Right forelimb (tissue), 1 donor: Measurements from ENCODE around the gene GTF2A1.
"Not testable (repeated sequence)": the region's sequence is repeated elsewhere in the genome, so short reads cannot be mapped to it uniquely, and the experiment has no call there.

Experiments used
- DNase-seq: peaks from one replicate; pipeline ENCODE4 v3.0.0-alpha.2; 2018

The GTF2A1 gene

GRCh38 chr14:81220830-81221578 is at the start of gene GTF2A1:
Gene GTF2A1 (minus strand): TSS chr14:81220959. CDS start chr14:81220518, 441 bp downstream.
- peak; percentile 99 for DNase-seq

GRCh38 chr14:81269979-81270375 is 49.2 kb upstream of the GTF2A1 start:
- no peak for DNase-seq

GRCh38 chr14:81269100-81269978 is 48.6 kb upstream of the GTF2A1 start:
- DNase-seq: no peak

DNA sequence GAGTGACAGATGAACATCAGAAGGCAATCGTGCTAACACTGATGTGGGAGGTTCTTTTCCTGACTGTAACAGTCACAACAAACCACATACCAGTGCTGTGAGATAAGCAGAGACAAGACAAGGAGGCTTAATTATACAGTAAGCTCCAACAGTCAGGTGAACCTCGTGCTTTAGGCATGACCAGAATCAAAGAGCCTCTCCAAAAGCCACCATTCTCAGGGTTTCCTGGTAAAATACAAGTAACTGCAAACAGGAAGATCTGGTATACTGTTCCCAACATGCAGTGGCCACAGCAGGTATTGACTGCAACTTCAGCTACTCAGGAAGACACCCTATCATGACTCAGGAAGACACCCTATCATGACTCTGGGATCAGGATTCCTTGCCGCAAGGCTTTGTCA is 47.3 kb upstream of the GTF2A1 start:
- DNase-seq: no peak

DNA sequence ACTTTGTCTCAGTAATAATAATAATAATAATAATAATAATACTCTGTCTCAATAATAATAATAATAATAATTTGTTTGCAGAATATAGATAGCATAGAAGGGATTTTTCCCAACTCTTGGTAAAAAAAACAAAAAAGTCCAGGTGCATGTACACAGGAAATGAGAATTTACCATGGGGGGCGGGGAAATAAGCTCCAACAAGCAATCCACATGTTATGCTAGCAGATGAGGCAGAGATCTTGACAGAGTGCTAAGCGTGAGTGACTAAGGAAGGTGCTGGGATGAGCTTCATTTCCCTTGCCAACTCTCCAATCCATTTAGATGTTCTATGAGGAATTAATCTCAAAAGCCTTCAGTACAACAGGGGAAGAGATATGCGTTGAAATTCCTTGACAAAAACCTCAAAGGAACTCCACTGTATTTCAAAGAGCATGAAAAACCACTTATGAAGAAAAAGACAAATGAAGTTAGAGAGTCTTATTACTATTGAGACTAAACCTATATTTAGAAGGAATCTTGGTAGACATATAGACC is 44.9 kb upstream of the GTF2A1 start:
- no peak for DNase-seq

GRCh38 chr14:81264671-81265070 is 43.9 kb upstream of the GTF2A1 start:
- no peak for DNase-seq

DNA sequence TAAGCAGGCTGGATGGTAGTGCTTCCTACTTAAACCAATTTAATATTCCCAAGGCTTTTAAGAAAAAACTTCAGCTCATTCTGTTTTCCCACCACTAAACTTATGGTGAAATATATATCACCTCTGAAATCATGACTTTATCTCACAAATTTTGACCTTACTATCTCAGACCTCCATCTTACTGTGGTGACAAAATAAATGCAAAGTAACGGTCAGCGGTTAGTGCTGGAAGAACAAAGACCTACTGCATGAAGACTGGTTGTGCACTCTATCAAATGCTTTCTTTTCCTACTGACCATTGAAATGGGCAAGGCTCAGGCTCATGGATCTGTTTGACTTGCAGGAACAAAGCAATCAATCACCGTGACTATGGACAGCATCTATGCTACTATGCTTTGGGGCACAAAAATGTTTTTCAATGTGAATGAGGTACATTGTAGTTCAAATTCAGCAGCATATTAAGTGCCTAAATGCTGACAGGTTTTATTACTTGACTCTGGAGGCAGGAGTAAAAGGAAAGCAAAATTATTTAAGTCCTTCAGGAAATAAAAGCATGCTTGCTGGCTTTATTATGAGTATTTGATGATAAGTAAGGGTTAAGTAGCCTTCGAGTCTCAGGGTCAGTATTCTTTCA is 43.1 kb upstream of the GTF2A1 start:
- no peak for DNase-seq

DNA sequence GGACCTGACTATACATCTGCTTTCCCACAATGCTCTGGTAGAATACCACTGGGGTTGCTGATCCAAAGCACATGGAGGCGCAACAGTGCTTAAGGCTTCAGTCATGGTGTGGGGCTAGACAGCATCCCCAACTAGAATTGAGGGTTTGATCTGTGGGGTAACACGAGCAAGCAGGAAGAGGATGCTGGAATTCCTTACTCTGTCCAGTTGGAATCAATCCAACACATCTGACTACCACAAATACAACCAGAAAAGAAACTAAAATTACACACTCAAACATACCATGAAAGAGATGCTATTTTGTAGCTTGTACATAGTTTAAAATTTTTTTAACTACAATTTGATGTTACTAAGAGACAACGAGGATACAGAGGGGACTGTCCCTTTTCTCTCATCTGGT is 40.4 kb upstream of the GTF2A1 start:
- no peak for DNase-seq

GRCh38 chr14:81260732-81261131 is 40.0 kb upstream of the GTF2A1 start:
- no peak for DNase-seq

DNA sequence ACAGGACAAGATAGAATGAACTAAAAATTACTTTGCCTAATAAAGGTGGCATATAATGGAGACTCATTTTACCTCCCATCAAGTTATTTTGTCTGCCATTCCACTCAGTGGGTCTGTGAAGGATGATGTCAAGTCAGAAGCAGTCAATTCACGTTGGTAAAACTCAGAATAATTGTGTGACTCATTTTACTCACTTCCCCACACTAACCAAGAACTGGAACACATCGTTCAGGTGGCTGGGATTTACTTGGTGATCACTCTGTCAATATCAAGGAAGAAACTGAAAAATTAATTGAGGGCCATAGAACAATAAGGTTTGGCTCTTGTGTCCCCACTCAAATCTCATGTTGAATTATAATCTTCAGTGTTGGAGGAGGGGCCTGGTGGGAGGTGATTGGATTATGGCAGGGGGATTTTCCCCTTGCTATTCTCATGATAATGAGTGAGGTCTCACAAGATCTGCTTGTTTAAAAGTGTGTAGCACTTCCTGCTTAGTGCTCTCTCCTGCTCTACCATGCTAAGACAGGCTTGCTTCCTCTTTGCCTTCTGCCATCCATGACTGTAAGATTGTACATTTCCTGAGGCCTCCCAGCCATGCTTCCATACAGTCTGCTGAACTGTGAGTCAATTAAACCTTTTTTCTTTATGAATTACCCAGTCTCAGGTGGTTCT is 35.7 kb upstream of the GTF2A1 start:
- no peak for DNase-seq

DNA sequence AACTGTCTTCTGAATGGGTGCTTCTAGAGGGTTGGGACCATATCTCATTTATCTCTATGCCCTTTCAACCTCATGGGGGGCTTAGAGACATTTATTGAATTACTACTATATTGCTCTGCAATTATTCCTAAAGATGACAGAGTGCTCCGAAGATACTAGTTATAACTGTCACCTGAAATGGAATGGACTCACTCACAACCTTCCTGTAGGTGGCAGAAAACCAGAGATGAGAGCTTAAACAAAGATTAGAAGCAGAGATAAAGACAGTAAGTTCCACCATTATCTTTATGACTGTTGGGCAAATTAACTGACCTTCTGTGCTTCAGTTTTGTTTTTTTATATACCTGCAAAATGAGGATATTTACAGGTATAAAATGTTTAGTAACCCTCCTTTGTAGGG is 31.5 kb upstream of the GTF2A1 start:
- DNase-seq: no peak

DNA sequence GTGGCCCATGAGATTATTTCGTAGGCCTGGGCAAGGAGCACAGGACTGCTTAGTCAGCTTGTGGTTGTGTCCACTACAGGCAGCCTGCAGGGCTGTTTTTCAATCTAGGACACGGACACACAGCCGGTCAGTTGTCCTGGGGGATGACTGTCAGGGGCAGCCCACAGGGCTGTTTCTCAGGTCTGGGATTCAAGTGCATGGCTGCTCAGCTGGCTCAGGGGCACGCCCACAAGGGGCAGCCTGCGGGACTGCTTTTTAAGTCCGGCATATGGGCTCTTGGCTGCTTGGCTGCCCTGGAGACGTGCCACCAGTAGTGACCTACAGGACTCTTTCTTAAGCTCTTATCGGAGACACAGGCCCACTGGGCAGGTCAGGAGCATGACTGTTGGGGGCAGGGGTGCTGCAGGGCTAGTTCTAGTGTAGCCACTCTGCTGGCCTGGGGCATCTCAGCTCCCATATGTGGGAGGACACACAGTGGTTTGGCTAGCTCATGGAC is 26.6 kb upstream of the GTF2A1 start:
- DNase-seq: no peak

DNA sequence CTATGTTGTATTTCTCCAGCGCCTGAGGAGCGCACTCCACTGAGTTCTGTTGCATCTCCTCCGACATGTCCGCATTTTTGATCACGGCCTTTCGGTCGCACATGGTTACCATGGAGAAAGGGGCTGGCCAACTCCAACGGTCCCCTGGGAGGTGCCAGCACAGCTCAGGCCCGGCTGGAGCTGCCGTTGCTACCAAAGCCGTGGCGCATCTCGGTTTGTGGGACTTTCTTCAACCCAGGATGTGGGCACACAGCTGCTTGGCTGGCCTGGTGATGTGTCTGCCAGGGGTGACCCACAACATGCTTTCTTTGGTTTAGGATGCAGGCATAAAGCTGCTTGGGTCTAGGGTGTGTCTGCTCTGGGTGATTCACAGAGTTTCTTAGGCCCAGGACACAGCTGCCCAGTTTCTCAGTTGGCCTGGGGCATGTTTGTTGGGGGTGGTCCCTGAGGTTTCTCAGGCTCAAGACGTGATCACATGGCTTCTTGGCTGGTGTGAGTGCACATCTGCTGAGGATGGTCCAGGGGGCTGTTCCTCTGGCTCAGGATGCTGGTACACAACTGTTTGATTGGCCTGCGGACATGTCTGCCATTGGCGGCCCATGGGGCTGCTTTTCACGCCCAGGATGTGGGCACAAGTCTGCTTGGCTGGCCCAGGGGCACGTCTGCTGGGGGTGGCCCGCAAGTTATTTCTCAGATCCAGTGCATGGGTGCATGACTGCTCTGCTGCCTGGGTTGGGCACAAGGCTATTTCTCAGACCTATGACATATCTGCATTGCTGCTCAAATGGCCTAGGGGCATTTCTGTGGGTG is 25.9 kb upstream of the GTF2A1 start:
- DNase-seq: no peak

DNA sequence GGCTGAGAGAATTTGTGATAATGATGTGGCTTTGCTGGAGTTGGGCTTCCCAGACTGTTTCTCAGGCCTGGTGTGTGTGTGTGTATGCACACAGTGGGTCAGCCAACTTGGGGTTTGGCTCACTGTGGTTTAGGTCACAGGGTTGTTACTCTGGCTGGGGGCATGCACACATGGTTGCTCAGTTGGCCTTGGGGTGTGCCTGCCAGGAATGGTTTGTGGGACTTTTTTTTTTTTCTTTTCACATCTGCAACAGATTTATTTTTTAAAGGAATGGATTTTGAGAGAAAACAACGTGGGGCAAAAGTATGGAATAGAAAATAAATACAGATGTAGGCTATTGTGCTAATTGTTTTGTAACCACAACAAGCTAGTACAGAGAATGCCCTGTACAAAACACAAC is 25.0 kb upstream of the GTF2A1 start:
- no peak for DNase-seq

DNA sequence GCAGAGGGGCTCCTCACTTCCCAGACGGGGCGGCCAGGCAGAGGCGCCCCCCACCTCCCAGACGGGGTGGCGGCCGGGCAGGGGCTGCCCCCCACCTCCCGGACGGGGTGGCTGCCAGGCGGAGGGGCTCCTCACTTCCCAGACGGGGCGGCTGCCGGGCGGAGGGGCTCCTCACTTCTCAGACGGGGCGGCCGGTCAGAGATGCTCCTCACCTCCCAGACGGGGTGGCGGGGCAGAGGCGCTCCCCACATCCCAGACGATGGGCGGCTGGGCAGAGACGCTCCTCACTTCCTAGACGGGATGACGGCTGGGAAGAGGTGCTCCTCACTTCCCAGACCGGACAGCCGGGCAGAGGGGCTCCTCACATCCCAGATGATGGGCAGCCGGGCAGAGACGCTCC is 23.7 kb upstream of the GTF2A1 start:
- DNase-seq: not testable (repeated sequence)

DNA sequence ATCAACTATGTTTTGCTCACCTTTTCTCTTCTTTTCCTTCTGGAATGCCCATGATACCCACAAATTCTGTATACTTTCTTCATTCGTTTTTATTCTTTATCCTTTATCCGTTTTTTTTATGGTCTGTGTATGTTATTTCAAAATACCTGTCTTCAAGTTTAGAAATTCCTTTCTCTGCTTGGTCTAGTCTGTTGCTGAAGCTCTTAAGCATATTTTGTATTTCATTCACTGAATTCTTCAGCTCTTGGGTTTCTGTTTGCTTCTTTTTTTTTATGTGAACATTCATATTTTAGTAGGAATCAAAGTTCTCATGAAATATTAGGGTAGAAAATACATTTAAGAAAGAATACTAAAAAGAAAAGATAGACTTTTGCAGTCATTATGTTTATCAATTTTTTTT is 22.7 kb upstream of the GTF2A1 start:
- no peak for DNase-seq

GRCh38 chr14:81236849-81237248 is 16.1 kb upstream of the GTF2A1 start:
- not testable (repeated sequence) for DNase-seq

GRCh38 chr14:81236138-81236537 is 15.4 kb upstream of the GTF2A1 start:
- no peak for DNase-seq

- DNase-seq: no peak
Observed at GRCh38 chr14:81235096-81235495, 14.3 kb upstream of the GTF2A1 start.

DNA sequence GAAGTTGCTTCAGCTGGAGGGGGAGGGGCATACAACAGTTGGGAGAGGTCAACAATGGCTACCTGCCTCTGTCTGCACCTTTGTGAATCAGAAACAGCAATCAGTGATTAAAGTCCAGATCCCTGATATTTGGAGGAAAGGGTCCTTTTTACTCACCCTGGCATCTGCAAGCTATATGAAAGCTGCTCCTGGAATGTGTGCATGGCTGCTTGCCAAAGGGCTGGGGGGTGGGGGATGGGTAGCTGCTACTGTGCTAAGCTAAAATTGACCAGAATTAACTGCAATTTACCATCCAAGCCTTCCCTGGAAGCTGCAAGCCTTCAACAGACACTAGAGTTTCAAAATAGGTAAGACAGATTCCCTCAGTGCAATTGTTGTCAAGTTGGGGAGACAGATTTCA is 13.5 kb upstream of the GTF2A1 start:
- DNase-seq: no peak

DNA sequence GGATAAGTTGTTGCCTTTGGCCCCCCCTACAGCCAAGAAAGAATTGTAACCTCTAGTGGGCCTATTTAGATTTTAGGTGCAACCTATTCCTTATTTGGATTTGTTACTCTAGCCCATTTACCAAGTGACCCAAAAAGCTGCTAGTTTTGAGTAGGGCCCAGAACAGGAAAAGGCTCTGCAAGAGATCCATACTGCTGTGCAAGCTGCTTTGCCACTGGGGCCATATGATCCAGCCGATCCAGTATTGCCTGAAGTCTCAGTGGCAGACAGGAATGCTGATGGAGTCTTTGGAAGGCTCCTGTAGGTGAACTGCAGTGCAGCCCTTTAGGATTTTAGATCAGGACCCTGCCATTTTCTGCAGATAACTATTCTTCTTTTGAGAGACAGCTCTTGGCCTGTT is 12.9 kb upstream of the GTF2A1 start:
- no peak for DNase-seq

DNA sequence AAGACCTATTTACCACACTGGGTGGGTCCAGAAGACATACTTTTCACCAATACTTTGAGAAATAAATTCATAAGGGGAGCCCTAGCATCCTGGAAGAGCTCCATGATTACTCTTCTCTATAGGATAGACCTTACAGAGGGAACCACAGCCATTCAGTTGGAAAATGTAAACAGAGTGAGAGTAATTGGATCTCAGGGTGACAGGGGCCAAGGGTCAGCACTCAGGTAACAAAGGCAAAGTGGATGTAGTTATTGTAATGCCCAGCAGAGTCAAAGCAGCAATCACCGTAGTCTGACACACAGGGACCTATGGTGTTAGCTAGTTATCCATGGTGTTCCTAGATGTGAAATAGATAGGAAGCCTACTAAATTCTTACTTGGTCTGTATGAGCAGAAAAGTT is 10.8 kb upstream of the GTF2A1 start:
- no peak for DNase-seq
